T-helper 1 cell (primary cell): ENCODE measurements around the gene PDZD8.
"Not testable (repeated sequence)": the region's sequence is repeated elsewhere in the genome, so short reads cannot be mapped to it uniquely, and the experiment has no call there.

ENCODE experiments used
- DNase-seq, 5 donors: peaks; one replicate each; pipeline ENCODE4 v3.0.0-alpha.2; 2012 to 2020

The PDZD8 gene

DNA sequence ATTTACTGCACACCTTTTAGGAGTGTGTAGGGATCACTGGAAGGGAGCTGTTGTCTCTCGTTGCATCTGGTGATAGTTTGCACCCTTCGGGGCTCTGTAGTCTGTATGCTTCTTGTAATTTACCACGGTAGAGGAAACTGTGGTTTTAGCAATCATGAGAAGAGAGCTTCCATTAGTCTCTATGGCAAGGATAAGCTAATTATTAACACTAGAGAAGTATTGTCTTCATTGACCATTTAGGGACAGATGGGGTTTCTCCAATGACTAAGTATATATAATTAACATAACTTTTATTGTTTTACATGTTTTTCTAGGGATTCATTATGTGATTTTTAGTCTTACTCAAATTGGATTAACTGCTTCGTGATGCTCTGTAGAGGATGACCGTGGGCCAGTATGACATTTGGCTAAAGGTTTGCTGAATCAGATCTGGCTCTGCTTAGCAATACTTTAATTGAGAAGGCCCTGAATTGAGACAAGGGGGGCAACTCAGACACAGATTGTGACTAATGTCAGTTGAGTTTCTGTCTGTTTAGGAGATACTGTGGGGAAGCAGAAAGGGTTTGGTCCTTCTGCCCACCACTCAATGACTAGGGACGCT is 125.6 kb downstream of the PDZD8 start:
- no peak for DNase-seq

DNA sequence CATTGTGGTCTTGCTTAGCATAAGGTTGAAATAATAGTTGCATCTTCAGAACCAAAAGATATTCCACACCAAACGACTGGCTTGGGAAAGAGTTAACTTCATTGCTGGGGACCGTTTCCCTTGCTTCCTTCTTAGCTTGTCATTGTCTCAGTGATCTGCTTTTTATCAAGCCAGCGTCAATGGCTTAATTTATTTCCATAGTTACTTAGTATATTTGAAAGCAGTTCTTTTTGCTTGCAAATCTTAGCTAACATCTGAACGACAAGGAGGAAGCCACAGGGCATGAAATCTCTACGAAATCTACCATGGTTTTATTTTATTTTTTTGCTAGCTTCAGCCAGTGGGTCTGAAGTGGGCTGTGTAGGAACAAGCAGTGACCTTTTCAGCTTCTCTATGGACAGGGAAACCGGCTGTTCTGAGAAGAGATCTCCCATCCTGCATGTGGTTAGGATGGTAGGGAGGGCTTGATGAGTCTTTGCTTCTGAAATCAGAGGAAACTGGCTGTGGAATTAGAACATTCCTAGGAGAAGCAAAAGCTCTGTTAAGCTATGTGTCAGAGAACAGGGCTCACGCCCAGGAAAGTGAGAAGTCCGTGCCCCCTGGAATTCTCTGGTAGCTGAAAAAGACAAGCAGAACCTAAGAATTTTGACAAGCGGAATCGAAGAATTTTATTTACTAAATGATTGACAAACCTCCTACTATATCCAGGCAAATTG is 126.3 kb downstream of the PDZD8 start:
- no peak for DNase-seq

DNA sequence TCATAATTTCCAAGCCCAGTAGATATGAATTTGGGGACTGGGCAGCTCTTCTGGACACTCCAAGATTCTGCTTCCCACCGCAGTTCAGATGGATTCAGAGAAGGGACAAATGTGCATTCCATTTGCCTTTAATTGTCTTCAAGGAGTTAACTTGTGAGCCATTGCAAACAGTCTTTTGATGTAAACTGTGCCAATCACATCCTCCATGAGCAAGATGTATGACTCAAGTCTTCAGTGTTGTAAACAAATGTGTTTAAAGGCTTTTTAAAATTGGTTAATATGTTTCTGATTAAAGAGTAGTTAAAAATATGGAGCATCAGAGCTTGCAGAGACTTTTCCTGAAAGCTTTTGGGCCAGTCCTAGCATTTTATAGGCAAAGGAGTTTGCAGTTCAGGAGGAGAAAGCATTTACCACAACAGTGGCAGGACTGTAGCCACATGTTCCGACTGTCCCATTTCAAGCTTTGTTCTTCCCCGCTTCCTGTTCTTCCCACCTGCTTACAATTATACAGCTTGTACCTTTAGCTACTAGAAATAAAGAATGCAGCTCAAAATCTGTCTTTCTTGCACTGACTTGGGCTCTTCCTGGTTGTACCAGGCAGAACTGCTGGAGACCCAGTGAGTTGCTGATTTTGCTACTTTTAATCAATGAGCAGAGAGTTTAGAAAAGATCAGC is 128.1 kb downstream of the PDZD8 start:
- no peak for DNase-seq

GRCh38 chr10:117242463-117242832 is 132.8 kb downstream of the PDZD8 start:
- no peak for DNase-seq

- DNase-seq = no peak
These were observed 133.4 kb downstream of the PDZD8 start for GRCh38 chr10:117241541-117242462.

GRCh38 chr10:117240621-117241529 is 134.4 kb downstream of the PDZD8 start, which contains the start of gene SLC18A2:
SLC18A2 (plus strand) TSS chr10:117241114; CDS start chr10:117241694, 580 bp downstream.
- no peak for DNase-seq

GRCh38 chr10:117239721-117240620 is 135.3 kb downstream of the PDZD8 start:
- no peak for DNase-seq

GRCh38 chr10:117239051-117239450 is 136.2 kb downstream of the PDZD8 start:
- DNase-seq = no peak

- no peak for DNase-seq
These were observed 137.7 kb downstream of the PDZD8 start for GRCh38 chr10:117237401-117237991.

GRCh38 chr10:117230107-117230506 is 145.1 kb downstream of the PDZD8 start:
- not testable (repeated sequence) for DNase-seq

GRCh38 chr10:117228210-117228609 is 147.0 kb downstream of the PDZD8 start:
- no peak for DNase-seq
